ENCODE results near the gene ZKSCAN3.

DNA sequence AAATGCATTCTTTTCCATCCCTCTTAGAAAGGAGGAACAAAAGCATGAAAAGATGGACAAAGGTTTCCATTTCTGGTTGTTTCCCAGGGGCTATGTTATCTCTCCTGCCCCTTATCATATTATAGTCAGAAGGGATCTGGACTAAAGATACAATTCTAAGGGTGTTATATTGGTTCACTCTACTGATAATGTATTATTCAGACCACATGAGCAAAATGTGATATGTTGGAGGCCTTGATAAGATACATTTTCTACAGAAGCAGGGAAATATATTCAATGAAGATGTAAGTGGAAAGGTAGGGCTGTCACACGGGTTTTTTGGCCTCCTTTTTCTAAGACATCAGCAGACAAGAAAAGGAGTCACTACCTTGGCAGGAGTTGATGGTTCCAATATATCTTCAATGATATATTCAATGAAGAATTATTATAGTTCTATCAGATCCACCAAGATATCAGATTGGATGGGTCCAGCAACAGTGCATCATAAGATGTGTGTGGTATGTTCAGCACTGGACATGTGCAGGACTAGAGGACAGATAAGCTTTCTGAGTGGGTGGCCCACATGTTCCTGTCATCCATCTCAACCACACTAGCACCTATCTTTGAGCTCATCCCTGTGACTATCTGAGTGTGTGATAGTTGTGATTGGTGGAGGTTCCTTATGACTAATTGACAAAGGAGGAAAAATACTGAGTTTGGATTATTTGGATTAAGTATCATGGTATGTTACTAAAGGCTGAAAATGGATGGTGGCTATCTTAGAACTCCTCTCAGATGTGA, 5.7 kb upstream of the ZKSCAN3 start:
- TF ChIP-seq POLR2A (IDR thresholded peaks at IDR 0.05; ENCODE audit: low read length): no peak
- no peak for TF ChIP-seq GATA1 (IDR thresholded peaks at IDR 0.05; ENCODE audit: low read depth, low read length)
